B cell (primary cell): ENCODE results near the gene LCOR. TPM values are rescaled to one million over a fixed set of nuclear protein-coding genes. Genes with fewer than 3 reads are reported as not detected.

Experiments
- ATAC-seq: fragments of 200-7000 bp; cut with Tn5 transposase; one replicate; pipeline ENCODE4 v1.10.0; 2021; ENCODE audit warnings: low read depth, mild to moderate bottlenecking, moderate number of reproducible peaks, moderate library complexity
- CTCF ChIA-PET: fragments of 350-600 bp; sonication (Branson Sonifier 250); formaldehyde crosslinking; loops from one replicate; lab custom pipeline; 2021; ENCODE audit warnings: antibody characterized with exemption, inconsistent platforms; lab: Charles Lee
- POLR2A ChIA-PET: fragments of 350-600 bp; sonication (Branson Sonifier 250); formaldehyde crosslinking; loops from one replicate; lab custom pipeline; 2021; ENCODE audit warnings: antibody characterized with exemption; lab: Charles Lee
- DNase-seq: peaks from one replicate; pipeline ENCODE4 v3.0.0; 2013
- H2AFZ ChIP-seq: 2 replicates; pipeline ENCODE4 v1.6.1; 2012; ENCODE audit warnings: mild to moderate bottlenecking, low read depth, low read length; ENCODE audit not compliant: insufficient read depth, poor library complexity, severe bottlenecking
- H3K27ac ChIP-seq, 2 donors: 1 replicate in 1 of 2; 2 replicates in 1 of 2; pipeline ENCODE4 v1.5.1; 2012 to 2013; ENCODE audit warnings: low read length in 2 of 2, mild to moderate bottlenecking in 2 of 2, moderate library complexity in 1 of 2
- H3K27me3 ChIP-seq, 4 experiments: fragments of 200-600 bp in 1 of 4; sonication (generic) in 1 of 4; replicated peaks in 1 of 4; 1 replicate in 2 of 4; 2 replicates in 2 of 4; pipeline versions ENCODE4 v1.6.1 to v1.7.0; 2013 to 2016; ENCODE audit warnings: low read length in 3 of 4, mild to moderate bottlenecking in 2 of 4, mixed read lengths in 1 of 4, moderate library complexity in 1 of 4; ENCODE audit not compliant: insufficient read depth in 4 of 4, control insufficient read depth in 3 of 4; ENCODE audit errors: control extremely low read depth in 1 of 4
- H3K36me3 ChIP-seq, 2 experiments: replicated peaks in 1 of 2; 1 replicate in 1 of 2; 2 replicates in 1 of 2; pipeline versions ENCODE4 v1.6.1 to v1.7.1; 2013; ENCODE audit warnings: low read length in 1 of 2; ENCODE audit not compliant: insufficient read depth in 2 of 2, control insufficient read depth in 1 of 2; ENCODE audit errors: control extremely low read depth in 1 of 2, extremely low read depth in 1 of 2
- H3K4me1 ChIP-seq, 2 donors: fragments of 200-600 bp in 1 of 2; sonication (generic) in 1 of 2; 1 replicate in 1 of 2; 2 replicates in 1 of 2; pipeline versions ENCODE4 v1.5.1 to v1.6.1; 2013 to 2017; ENCODE audit warnings: low read length in 2 of 2; ENCODE audit not compliant: control insufficient read depth in 2 of 2, insufficient read depth in 2 of 2
- H3K4me2 ChIP-seq: replicated peaks from 2 replicates; pipeline ENCODE3; 2012; ENCODE audit warnings: mild to moderate bottlenecking, low read depth, low read length; ENCODE audit not compliant: poor library complexity, severe bottlenecking
- H3K4me3 ChIP-seq, 5 experiments: fragments of 200-600 bp in 1 of 5; sonication (generic) in 1 of 5; 1 replicate in 3 of 5; 2 replicates in 2 of 5; pipeline versions ENCODE4 v1.5.1 to v1.7.0; 2011 to 2016; ENCODE audit warnings: low read length in 4 of 5, mild to moderate bottlenecking in 4 of 5, low read depth in 2 of 5, control low read depth in 1 of 5, moderate library complexity in 1 of 5; ENCODE audit not compliant: insufficient read depth in 1 of 5; ENCODE audit errors: control extremely low read depth in 1 of 5, extremely low read depth in 1 of 5
- H3K79me2 ChIP-seq: fragments of 200-600 bp; sonication (generic); one replicate; pipeline ENCODE4 v1.6.0; 2016; ENCODE audit warnings: low read length; ENCODE audit not compliant: control insufficient read depth, insufficient read depth
- H3K9ac ChIP-seq: fragments of 200-600 bp; sonication (generic); 2 replicates; pipeline ENCODE4 v1.6.1; 2017; ENCODE audit warnings: mild to moderate bottlenecking, low read length, moderate library complexity
- H3K9me3 ChIP-seq, 3 donors: one replicate each; pipeline versions ENCODE4 v1.6.1 to v1.7.1; 2013; ENCODE audit warnings: low read length in 2 of 3; ENCODE audit not compliant: control insufficient read depth in 2 of 3, insufficient read depth in 1 of 3; ENCODE audit errors: control extremely low read depth in 1 of 3
- H4K20me1 ChIP-seq: 2 replicates; pipeline ENCODE4 v1.6.0; 2012; ENCODE audit warnings: mild to moderate bottlenecking, low read length; ENCODE audit not compliant: insufficient read depth, control insufficient read depth, poor library complexity, severe bottlenecking
- H3K27ac Mint-ChIP-seq: one replicate; pipeline ENCODE4 v1.8.0; 2021; ENCODE audit warnings: mixed read lengths
- H3K27me3 Mint-ChIP-seq: one replicate; pipeline ENCODE4 v1.8.0; 2021; ENCODE audit warnings: mixed read lengths
- H3K4me1 Mint-ChIP-seq: one replicate; pipeline ENCODE4 v1.8.0; 2021; ENCODE audit warnings: mixed read lengths
- H3K4me3 Mint-ChIP-seq: one replicate; pipeline ENCODE4 v1.8.0; 2021; ENCODE audit warnings: mixed read lengths
- H3K9me3 Mint-ChIP-seq: one replicate; pipeline ENCODE4 v1.8.0; 2022; ENCODE audit warnings: mixed read lengths; ENCODE audit not compliant: insufficient read depth
- EZH2 ChIP-seq: IDR thresholded peaks from 2 replicates; pipeline ENCODE4 v1.6.1; 2012; ENCODE audit warnings: borderline replicate concordance, low read depth, mild to moderate bottlenecking, moderate library complexity, low read length; ENCODE audit not compliant: insufficient read depth, poor library complexity, severe bottlenecking
- WGBS: methylation state at CpG from one replicate; pipeline ENCODE4 v1.1.5; 2013; ENCODE audit warnings: missing lambda C conversion rate; ENCODE audit not compliant: insufficient coverage; 5-methylcytosine and 5-hydroxymethylcytosine counted together
- intact Hi-C: fragments of 100-400 bp; cut with micrococcal nuclease; formaldehyde crosslinking; loops from one replicate; pipeline ENCODE4 v1.10.0; 2022
- polyA plus RNA-seq: library from polyadenylated mRNA; depleted of rRNA; stranded (reverse); fragments of >200 nt; gene quantifications from 2 replicates; pipeline ENCODE4 v1.2.3, GENCODE V29; 2012
- total RNA-seq, 2 donors: library from RNA; stranded (reverse); fragments of 120-200 nt in 1 of 2; gene quantifications; 1 replicate in 1 of 2; 2 replicates in 1 of 2; pipeline versions ENCODE4 v1.2.3 to v1.2.4, GENCODE V29; 2013 to 2022
- TF ChIP-seq, protein P1 (sequence below): fragments of 200-600 bp; IDR thresholded peaks from one replicate; pipeline ENCODE4 v1.8.0; 2022; ENCODE audit warnings: antibody characterized with exemption, mild to moderate bottlenecking

LCOR gene
- total and polyA plus RNA-seq, 2 donors (not counting 1 experiment from before 2014, with no cell fraction given): 5.1 to 70.0 TPM

- Histone ChIP-seq H3K79me2 (no peaks in the 10 kb centered on the region), H3K9ac (no peak overlapping the region), H3K4me1 (no peaks in the 10 kb centered on the region), H2AFZ (no peak overlapping the region), H3K27ac (no peak overlapping the region), H3K4me2 (no peak overlapping the region), H3K36me3 (no peaks in the 10 kb centered on the region), H3K4me3 (no peak overlapping the region), H3K9me3 (no peaks in the 10 kb centered on the region), H4K20me1 (no peaks in the 10 kb centered on the region), H3K27me3 (no peaks in the 10 kb centered on the region)
- TF ChIP-seq, protein P1, sequence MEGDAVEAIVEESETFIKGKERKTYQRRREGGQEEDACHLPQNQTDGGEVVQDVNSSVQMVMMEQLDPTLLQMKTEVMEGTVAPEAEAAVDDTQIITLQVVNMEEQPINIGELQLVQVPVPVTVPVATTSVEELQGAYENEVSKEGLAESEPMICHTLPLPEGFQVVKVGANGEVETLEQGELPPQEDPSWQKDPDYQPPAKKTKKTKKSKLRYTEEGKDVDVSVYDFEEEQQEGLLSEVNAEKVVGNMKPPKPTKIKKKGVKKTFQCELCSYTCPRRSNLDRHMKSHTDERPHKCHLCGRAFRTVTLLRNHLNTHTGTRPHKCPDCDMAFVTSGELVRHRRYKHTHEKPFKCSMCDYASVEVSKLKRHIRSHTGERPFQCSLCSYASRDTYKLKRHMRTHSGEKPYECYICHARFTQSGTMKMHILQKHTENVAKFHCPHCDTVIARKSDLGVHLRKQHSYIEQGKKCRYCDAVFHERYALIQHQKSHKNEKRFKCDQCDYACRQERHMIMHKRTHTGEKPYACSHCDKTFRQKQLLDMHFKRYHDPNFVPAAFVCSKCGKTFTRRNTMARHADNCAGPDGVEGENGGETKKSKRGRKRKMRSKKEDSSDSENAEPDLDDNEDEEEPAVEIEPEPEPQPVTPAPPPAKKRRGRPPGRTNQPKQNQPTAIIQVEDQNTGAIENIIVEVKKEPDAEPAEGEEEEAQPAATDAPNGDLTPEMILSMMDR: no peak
- TF ChIP-seq EZH2: no peak
- ChIA-PET CTCF (no interaction called here), POLR2A (no interaction called here)
- intact Hi-C loops: no loop called here
- ATAC-seq (no peak), DNase-seq (no peak)
- Mint-ChIP-seq H3K9me3 (no peaks in the 10 kb centered on the region), H3K27me3 (no peaks in the 10 kb centered on the region), H3K4me3 (no peak overlapping the region), H3K4me1 (no peaks in the 10 kb centered on the region), H3K27ac (no peak overlapping the region)
- WGBS: 89% methylated on average over 2 of the region's 4 CpGs
Measured at GRCh38 chr10:96999987-97000386, 167.9 kb downstream of the LCOR start.

GRCh38 chr10:97000487-97001182 lies 168.5 kb downstream of the LCOR start:
- no peak overlapping the region for H3K9ac ChIP-seq
- POLR2A ChIA-PET: no interaction called here
- WGBS: 94% methylated on average over 23 of the region's 25 CpGs
- no peaks in the 10 kb centered on the region for H3K4me1 ChIP-seq
- TF ChIP-seq, protein P1: no peak
- no peak for TF ChIP-seq EZH2
- no peaks in the 10 kb centered on the region for H3K79me2 ChIP-seq
- H4K20me1 ChIP-seq: no peaks in the 10 kb centered on the region
- H3K36me3 ChIP-seq: no peaks in the 10 kb centered on the region
- Mint-ChIP-seq H3K27ac (no peak overlapping the region), H3K4me3 (no peak overlapping the region), H3K4me1 (no peaks in the 10 kb centered on the region), H3K27me3 (peaks cover 2% of the 10 kb centered on the region), H3K9me3 (no peaks in the 10 kb centered on the region)
- H3K9me3 ChIP-seq: no peaks in the 10 kb centered on the region
- CTCF ChIA-PET: no interaction called here
- no peak overlapping the region for H3K4me3 ChIP-seq
- ATAC-seq (no peak), DNase-seq (no peak)
- intact Hi-C loops: no loop called here
- no peak overlapping the region for H3K27ac ChIP-seq
- H3K27me3 ChIP-seq: no peaks in the 10 kb centered on the region
- no peak overlapping the region for H3K4me2 ChIP-seq
- H2AFZ ChIP-seq: no peak overlapping the region
